Stimulated activated CD4-positive, alpha-beta T cell treated with anti-CD3 and anti-CD28 coated beads, Interleukin-4, amount 100 ng/mL, for 1 hour (primary cell): ENCODE results near the gene ZFR2.
"Not testable (repeated sequence)": the region's sequence is repeated elsewhere in the genome, so short reads cannot be mapped to it uniquely, and the experiment has no call there.

Experiments used
- DNase-seq: peaks from one replicate; pipeline ENCODE4 v3.0.0-alpha.2; 2020

The ZFR2 gene

GRCh38 chr19:3769494-3769893 lies 99.3 kb downstream of the ZFR2 start:
- DNase-seq = no peak

- DNase-seq = no peak
Observed at GRCh38 chr19:3768748-3769099, 100.1 kb downstream of the ZFR2 start.

GRCh38 chr19:3768015-3768747 lies 100.7 kb downstream of the ZFR2 start:
- no peak for DNase-seq

- DNase-seq = no peak
Observed at GRCh38 chr19:3767050-3767449, 101.8 kb downstream of the ZFR2 start.

- no peak for DNase-seq
Observed at GRCh38 chr19:3766520-3766919, 102.3 kb downstream of the ZFR2 start.

GRCh38 chr19:3765757-3766156 lies 103.1 kb downstream of the ZFR2 start:
- DNase-seq = not testable (repeated sequence)

GRCh38 chr19:3765121-3765520 lies 103.7 kb downstream of the ZFR2 start:
- DNase-seq = no peak

- peak; percentile 99 for DNase-seq
Observed at GRCh38 chr19:3762501-3763459, 106.1 kb downstream of the ZFR2 start, which contains the start of gene MRPL54. Gene MRPL54, plus strand, starts transcription at chr19:3762682. Its CDS starts 19 bp downstream, at chr19:3762701.

GRCh38 chr19:3762130-3762473 lies 106.7 kb downstream of the ZFR2 start:
- DNase-seq = no peak

- DNase-seq = peak; percentile 97
Observed at GRCh38 chr19:3761382-3762129, 107.3 kb downstream of the ZFR2 start, which contains the start of gene APBA3. Gene APBA3, minus strand, starts transcription at chr19:3761692. Its CDS starts 1,428 bp downstream, at chr19:3760264.

GRCh38 chr19:3760871-3761361 lies 107.9 kb downstream of the ZFR2 start:
- no peak for DNase-seq

- no peak for DNase-seq
Observed at GRCh38 chr19:3759482-3760254, 109.2 kb downstream of the ZFR2 start.

GRCh38 chr19:3758297-3758696 lies 110.5 kb downstream of the ZFR2 start:
- DNase-seq = not testable (repeated sequence)

- DNase-seq = not testable (repeated sequence)
Observed at GRCh38 chr19:3757705-3758104, 111.1 kb downstream of the ZFR2 start.
